GM12873 (cell line): ENCODE data around the gene SPTBN1.

Experiments used
- TF ChIP-seq, protein P1 (sequence below): IDR thresholded peaks from 2 replicates; pipeline ENCODE4 v1.5.1; 2012; ENCODE audit warnings: low read depth, mild to moderate bottlenecking, moderate library complexity, low read length, control low read depth; ENCODE audit not compliant: insufficient read depth; ENCODE audit errors: missing control alignments

SPTBN1 gene

GRCh38 chr2:54557211-54557600 is 101.1 kb downstream of the SPTBN1 start:
- TF ChIP-seq, protein P1, sequence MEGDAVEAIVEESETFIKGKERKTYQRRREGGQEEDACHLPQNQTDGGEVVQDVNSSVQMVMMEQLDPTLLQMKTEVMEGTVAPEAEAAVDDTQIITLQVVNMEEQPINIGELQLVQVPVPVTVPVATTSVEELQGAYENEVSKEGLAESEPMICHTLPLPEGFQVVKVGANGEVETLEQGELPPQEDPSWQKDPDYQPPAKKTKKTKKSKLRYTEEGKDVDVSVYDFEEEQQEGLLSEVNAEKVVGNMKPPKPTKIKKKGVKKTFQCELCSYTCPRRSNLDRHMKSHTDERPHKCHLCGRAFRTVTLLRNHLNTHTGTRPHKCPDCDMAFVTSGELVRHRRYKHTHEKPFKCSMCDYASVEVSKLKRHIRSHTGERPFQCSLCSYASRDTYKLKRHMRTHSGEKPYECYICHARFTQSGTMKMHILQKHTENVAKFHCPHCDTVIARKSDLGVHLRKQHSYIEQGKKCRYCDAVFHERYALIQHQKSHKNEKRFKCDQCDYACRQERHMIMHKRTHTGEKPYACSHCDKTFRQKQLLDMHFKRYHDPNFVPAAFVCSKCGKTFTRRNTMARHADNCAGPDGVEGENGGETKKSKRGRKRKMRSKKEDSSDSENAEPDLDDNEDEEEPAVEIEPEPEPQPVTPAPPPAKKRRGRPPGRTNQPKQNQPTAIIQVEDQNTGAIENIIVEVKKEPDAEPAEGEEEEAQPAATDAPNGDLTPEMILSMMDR: no peak

DNA sequence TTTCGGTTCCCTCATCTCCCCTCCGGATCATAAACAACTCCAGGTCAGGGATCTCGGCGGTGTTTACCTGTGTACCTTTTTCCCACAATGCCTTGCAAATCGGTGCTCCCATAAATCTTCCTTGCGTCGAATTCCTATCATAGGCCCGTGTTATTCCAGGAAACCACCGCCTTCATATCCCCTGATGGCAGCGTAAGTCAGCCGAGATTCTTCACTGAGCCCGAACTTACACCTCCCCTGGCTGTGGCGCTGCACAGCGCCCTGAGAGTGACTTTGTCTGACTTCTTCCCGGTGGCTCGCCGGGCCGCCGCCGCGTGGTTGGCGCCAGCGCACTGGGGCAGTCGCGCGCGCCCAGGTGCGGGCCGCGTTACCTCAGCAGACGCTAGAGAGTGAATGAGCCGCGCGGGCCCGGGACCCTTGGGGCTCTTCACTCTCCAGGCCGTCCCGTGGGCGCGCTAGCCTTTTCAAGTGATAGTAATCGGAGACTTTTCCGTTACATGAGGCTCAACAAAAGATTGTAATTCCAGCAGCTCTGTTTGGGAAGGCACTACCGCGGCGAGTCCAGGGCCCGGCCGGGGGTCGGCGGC is 101.6 kb downstream of the SPTBN1 start:
- TF ChIP-seq, protein P1: peak; percentile 38

- TF ChIP-seq, protein P1: no peak
Observed at GRCh38 chr2:54558188-54559005, 102.3 kb downstream of the SPTBN1 start.

- TF ChIP-seq, protein P1: no peak
Observed at GRCh38 chr2:54559006-54559445, 102.9 kb downstream of the SPTBN1 start.

- TF ChIP-seq, protein P1: no peak
Observed at GRCh38 chr2:54559593-54560145, 103.5 kb downstream of the SPTBN1 start.

DNA sequence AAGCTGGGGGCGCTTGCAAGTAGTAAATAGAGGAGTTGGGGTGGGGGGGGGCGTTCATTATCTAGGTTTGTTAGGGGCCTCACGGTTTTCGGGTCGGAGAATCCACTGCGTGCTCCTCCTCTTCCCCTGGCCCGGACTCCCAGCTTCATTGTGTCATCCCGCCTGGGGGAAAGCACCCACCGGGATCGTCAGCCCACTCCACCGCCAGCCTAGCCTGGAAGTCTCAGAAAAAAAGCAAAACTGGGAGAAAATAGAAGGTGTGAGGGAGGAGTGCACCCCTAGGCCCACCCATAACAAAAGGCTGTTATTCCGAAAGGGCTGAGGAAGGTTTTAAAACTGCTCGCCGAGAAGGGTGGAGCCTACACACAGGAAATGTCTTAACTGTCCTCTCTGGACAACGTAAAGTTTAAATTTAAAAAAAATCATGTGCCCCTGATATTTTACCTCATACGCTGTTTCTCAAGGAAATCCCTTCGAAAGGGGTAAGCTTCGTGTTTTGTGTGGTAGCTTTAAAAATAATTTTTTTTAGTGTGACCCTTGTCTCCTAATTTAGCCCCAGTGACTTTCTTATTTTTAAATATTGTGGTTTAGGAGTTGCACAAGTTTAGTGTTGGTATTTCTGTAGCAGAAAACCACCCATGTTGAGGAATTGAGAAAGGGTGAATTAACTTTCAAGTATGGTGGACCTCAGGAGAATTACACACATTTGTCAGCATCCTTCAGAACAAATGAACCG is 104.2 kb downstream of the SPTBN1 start:
- TF ChIP-seq, protein P1: no peak

- TF ChIP-seq, protein P1: no peak
Observed at GRCh38 chr2:54561010-54561409, 104.9 kb downstream of the SPTBN1 start.
